Loucy (cell line): ENCODE data around the gene PUDP.

ENCODE experiments used
- CTCF ChIP-seq: fragments of 200-600 bp; sonication (generic); conservative IDR thresholded peaks from 2 replicates; pipeline ENCODE4 v1.5.1; 2014; ENCODE audit warnings: mild to moderate bottlenecking, antibody characterized with exemption, low read length
- EZH2phosphoT487 ChIP-seq: fragments of 200-600 bp; IDR thresholded peaks from 2 replicates; pipeline ENCODE4 v1.6.1; 2018; ENCODE audit warnings: antibody characterized with exemption, mild to moderate bottlenecking, moderate library complexity, borderline replicate concordance

- TF ChIP-seq CTCF (no peak), EZH2phosphoT487 (no peak)
Observed at GRCh38 chrX:7112071-7112470, 35.9 kb downstream of the PUDP start.
